K562 (cell line): Measurements from ENCODE around the gene LBHD1. TPM values are rescaled to one million over a fixed set of nuclear protein-coding genes. Genes with fewer than 3 reads are reported as not detected.

Experiments used
- HNRNPK ChIP-seq: fragments of 200-400 bp; formaldehyde crosslinking; IDR thresholded peaks from one replicate; pipeline ENCODE4 v1.6.1; 2018; ENCODE audit warnings: mild to moderate bottlenecking, low read depth, low read length; ENCODE audit not compliant: poor library complexity, severe bottlenecking
- IRF9 ChIP-seq: fragments of 450-650 bp; IDR thresholded peaks from 2 replicates; pipeline ENCODE4 v1.6.1; 2016; ENCODE audit warnings: missing biosample characterization, missing genetic modification characterization
- JUN ChIP-seq, 2 experiments: sonication (generic) in 1 of 2; formaldehyde crosslinking in 1 of 2; IDR thresholded peaks; 2 replicates each; pipeline versions ENCODE4 v1.6.1 to v1.8.0; 2012 to 2022; ENCODE audit warnings: borderline replicate concordance in 2 of 2, mild to moderate bottlenecking in 2 of 2, improper control_type of control experiment in 1 of 2, low read depth in 1 of 2, low read length in 1 of 2, missing genetic modification reagents in 1 of 2
- MBD1 ChIP-seq: fragments of 250-450 bp; sonication (Bioruptor Pico); IDR thresholded peaks from 2 replicates; pipeline ENCODE4 v1.8.0; 2022; ENCODE audit warnings: inconsistent platforms
- PRMT5 ChIP-seq: sonication (generic); formaldehyde crosslinking; IDR thresholded peaks from 2 replicates; pipeline ENCODE4 v1.5.0; 2020; ENCODE audit warnings: missing genetic modification reagents
- YY1 ChIP-seq, 3 experiments: IDR thresholded peaks; 2 replicates each; pipeline ENCODE4 v1.6.1; 2011; ENCODE audit warnings: low read length in 2 of 3, mild to moderate bottlenecking in 2 of 3, moderate library complexity in 2 of 3, borderline replicate concordance in 1 of 3, control low read depth in 1 of 3, low read depth in 1 of 3; ENCODE audit not compliant: insufficient read depth in 3 of 3, insufficient replicate concordance in 2 of 3, control insufficient read depth in 1 of 3, insufficient read length in 1 of 3; ENCODE audit errors: extremely low read depth in 1 of 3
- ZBED1 ChIP-seq: IDR thresholded peaks from 2 replicates; pipeline ENCODE4 v1.6.1; 2014
- ZBTB40 ChIP-seq, 2 experiments: fragments of 450-650 bp in 1 of 2; sonication (generic) in 1 of 2; formaldehyde crosslinking in 1 of 2; IDR thresholded peaks; 2 replicates each; pipeline versions ENCODE4 v1.7.1 to v1.9.0; 2016 to 2022; ENCODE audit warnings: inconsistent platforms in 1 of 2, mild to moderate bottlenecking in 1 of 2, missing genetic modification reagents in 1 of 2
- polyA plus RNA-seq, 8 experiments: library from polyadenylated mRNA; depleted of rRNA in 4 of 8; stranded (reverse) in 5 of 8; unstranded in 3 of 8; fragments of >200 nt; fragmentation: Nextera tagmentation in 2 of 8; fragmentation: Illumina TruSeq in 1 of 8; extraction: Ambion mirVana in 2 of 8; extraction: Trizol in 1 of 8; gene quantifications; 2 replicates each; pipeline versions ENCODE4 v1.2.1 to v1.2.3, GENCODE V29; 2011 to 2014; ENCODE audit warnings: inconsistent platforms in 1 of 8, missing spikeins in 1 of 8
- total RNA-seq, 7 experiments: library from RNA; depleted of rRNA in 6 of 7; stranded (reverse); fragments of >200 nt in 6 of 7; fragmentation: Illumina TruSeq in 2 of 7; extraction: Trizol in 2 of 7; gene quantifications; 2 replicates each; pipeline versions ENCODE4 v1.2.1 to v1.2.3, GENCODE V29; 2011 to 2021; ENCODE audit warnings: low replicate concordance in 1 of 7
- TF ChIP-seq, protein P1 (sequence below): IDR thresholded peaks from 2 replicates; pipeline ENCODE4 v1.6.1; 2011; ENCODE audit warnings: borderline replicate concordance, low read depth, mild to moderate bottlenecking, moderate library complexity, low read length; ENCODE audit not compliant: insufficient read depth, poor library complexity, severe bottlenecking

The LBHD1 gene
- total and polyA plus RNA-seq, 9 of the 15 experiments (the other 6 are each of a cell fraction or from before 2014, with no cell fraction given): 2.6 to 28.0 (median 12.5) TPM

GRCh38 chr11:62645946-62646824 is 25.9 kb downstream of the LBHD1 start, which contains the start of gene GANAB (continued):
- TF ChIP-seq IRF9: no peak
- TF ChIP-seq JUN (IDR thresholded peaks at IDR 0.05; ENCODE audit: borderline replicate concordance, low read depth, low read length): no peak
- TF ChIP-seq JUN (CRISPR knock-in tag; IDR thresholded peaks at IDR 0.05; ENCODE audit: borderline replicate concordance): no peak
- TF ChIP-seq, protein P1, sequence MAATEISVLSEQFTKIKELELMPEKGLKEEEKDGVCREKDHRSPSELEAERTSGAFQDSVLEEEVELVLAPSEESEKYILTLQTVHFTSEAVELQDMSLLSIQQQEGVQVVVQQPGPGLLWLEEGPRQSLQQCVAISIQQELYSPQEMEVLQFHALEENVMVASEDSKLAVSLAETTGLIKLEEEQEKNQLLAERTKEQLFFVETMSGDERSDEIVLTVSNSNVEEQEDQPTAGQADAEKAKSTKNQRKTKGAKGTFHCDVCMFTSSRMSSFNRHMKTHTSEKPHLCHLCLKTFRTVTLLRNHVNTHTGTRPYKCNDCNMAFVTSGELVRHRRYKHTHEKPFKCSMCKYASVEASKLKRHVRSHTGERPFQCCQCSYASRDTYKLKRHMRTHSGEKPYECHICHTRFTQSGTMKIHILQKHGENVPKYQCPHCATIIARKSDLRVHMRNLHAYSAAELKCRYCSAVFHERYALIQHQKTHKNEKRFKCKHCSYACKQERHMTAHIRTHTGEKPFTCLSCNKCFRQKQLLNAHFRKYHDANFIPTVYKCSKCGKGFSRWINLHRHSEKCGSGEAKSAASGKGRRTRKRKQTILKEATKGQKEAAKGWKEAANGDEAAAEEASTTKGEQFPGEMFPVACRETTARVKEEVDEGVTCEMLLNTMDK: no peak
- TF ChIP-seq HNRNPK: no peak
- no peak for TF ChIP-seq MBD1
- peak; percentile 93 to 98 (median 97) for TF ChIP-seq YY1 (IDR thresholded peaks at IDR 0.05; ENCODE audit: borderline replicate concordance in 1 of 3, control insufficient read depth in 1 of 3, extremely low read depth in 1 of 3, insufficient read depth in 3 of 3, insufficient read length in 1 of 3, insufficient replicate concordance in 2 of 3, low read depth in 1 of 3, low read length in 2 of 3)
- peak; percentile 30; the same call in 1 of the 2 replicates for TF ChIP-seq ZBED1
- no peak; the same call in 1 of the 2 replicates for TF ChIP-seq PRMT5 (CRISPR knock-in tag)
- TF ChIP-seq ZBTB40 (IDR thresholded peaks at IDR 0.05): peak; percentile 74
- TF ChIP-seq ZBTB40 (CRISPR knock-in tag; IDR thresholded peaks at IDR 0.05): no peak
